ENCODE data around the gene CCDC7.
"Not testable (repeated sequence)": the region's sequence is repeated elsewhere in the genome, so short reads cannot be mapped to it uniquely, and the experiment has no call there.

The CCDC7 gene

DNA sequence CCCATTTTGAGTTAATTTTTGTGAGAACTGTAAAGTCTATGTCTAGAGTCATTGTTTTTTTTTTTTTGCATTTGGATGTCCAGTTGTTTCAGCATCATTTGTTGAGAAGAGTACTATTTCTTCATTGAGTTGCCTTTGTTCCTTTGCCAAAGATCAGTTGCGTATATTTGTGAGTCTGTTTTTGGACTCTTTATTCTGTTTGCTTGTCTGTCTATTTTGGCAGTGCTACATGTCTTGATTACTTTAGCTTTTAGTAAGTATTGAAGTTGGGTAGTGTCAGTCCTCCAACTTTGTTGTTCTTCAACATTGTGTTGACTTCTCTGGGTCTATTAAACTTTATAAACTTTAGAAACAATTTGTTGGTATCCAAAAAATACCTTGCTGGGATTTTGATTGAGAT, 31.6 kb downstream of the CCDC7 start:
- Histone ChIP-seq H2AFZ (ENCODE audit: low read length) (no peak overlapping the region), H3K4me1 (ENCODE audit: insufficient read depth, low read length, poor library complexity, severe bottlenecking) (no peaks in the 10 kb centered on the region), H3K36me3 (ENCODE audit: insufficient read depth, low read length) (peaks cover 15% of the 10 kb centered on the region), H3F3A (ENCODE audit: low read depth) (peaks cover 3% of the 10 kb centered on the region; the same call in 1 of the 2 replicates), H3K4me2 (ENCODE audit: low read depth, low read length, poor library complexity, severe bottlenecking) (no peak overlapping the region), H3K27me3 (ENCODE audit: insufficient read depth, low read length, poor library complexity, severe bottlenecking) (no peaks in the 10 kb centered on the region), H3K9me3 (ENCODE audit: insufficient read depth, low read depth, low read length) (peaks cover 15% of the 10 kb centered on the region; the same call in 1 of the 2 replicates), H3K9me2 (replicated peaks; ENCODE audit: low read depth, low read length) (no peaks in the 10 kb centered on the region), H3K79me2 (ENCODE audit: insufficient read depth, low read length) (no peaks in the 10 kb centered on the region), H3K4me3 (ENCODE audit: low read length, poor library complexity, severe bottlenecking) (no peak overlapping the region), H3K9ac (ENCODE audit: low read depth, low read length, poor library complexity, severe bottlenecking) (no peak overlapping the region), H4K20me1 (ENCODE audit: insufficient read depth, low read length, poor library complexity, severe bottlenecking) (no peaks in the 10 kb centered on the region)
- TF ChIP-seq EZH2phosphoT487 (IDR thresholded peaks at IDR 0.05; ENCODE audit: borderline replicate concordance) (no peak), CTCF (conservative IDR thresholded peaks at IDR 0.05; ENCODE audit: low read length) (no peak)

DNA sequence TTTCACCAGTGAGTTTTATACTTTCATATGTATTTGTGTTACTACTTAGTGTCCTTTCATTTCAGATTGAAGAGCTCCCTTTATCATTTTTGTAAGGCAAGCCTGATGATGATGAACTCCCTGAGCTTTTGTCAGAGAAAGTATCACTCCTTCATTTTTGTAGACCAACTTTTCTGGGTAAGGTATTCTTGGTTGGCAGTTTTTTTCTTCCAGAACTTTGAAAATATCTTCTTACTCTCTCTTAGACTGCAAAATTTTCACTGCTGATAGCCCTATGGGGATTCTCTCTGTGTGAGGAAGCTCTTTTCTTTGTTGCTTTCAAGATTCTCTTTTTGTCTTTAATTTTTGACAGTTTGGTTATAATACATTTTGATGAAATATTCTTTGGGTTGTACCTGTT, 35.7 kb downstream of the CCDC7 start:
- TF ChIP-seq CTCF (conservative IDR thresholded peaks at IDR 0.05; ENCODE audit: low read length) (no peak), EZH2phosphoT487 (IDR thresholded peaks at IDR 0.05; ENCODE audit: borderline replicate concordance) (no peak)
- H3K79me2 ChIP-seq (ENCODE audit: insufficient read depth, low read length), result no peaks in the 10 kb centered on the region
- H3K4me3 ChIP-seq (ENCODE audit: low read length, poor library complexity, severe bottlenecking), result no peak overlapping the region
- no peaks in the 10 kb centered on the region for H3K9me2 ChIP-seq (replicated peaks; ENCODE audit: low read depth, low read length)
- no peak overlapping the region for H2AFZ ChIP-seq (ENCODE audit: low read length)
- no peaks in the 10 kb centered on the region for H4K20me1 ChIP-seq (ENCODE audit: insufficient read depth, low read length, poor library complexity, severe bottlenecking)
- H3K4me1 ChIP-seq (ENCODE audit: insufficient read depth, low read length, poor library complexity, severe bottlenecking), result no peaks in the 10 kb centered on the region
- H3K9me3 ChIP-seq (ENCODE audit: insufficient read depth, low read depth, low read length), result peaks cover 15% of the 10 kb centered on the region; the same call in 1 of the 2 replicates
- no peaks in the 10 kb centered on the region for H3K27me3 ChIP-seq (ENCODE audit: insufficient read depth, low read length, poor library complexity, severe bottlenecking)
- peaks cover 3% of the 10 kb centered on the region; the same call in 1 of the 2 replicates for H3F3A ChIP-seq (ENCODE audit: low read depth)
- no peak overlapping the region for H3K4me2 ChIP-seq (ENCODE audit: low read depth, low read length, poor library complexity, severe bottlenecking)
- peaks cover 8% of the 10 kb centered on the region for H3K36me3 ChIP-seq (ENCODE audit: insufficient read depth, low read length)
- H3K9ac ChIP-seq (ENCODE audit: low read depth, low read length, poor library complexity, severe bottlenecking), result no peak overlapping the region

DNA sequence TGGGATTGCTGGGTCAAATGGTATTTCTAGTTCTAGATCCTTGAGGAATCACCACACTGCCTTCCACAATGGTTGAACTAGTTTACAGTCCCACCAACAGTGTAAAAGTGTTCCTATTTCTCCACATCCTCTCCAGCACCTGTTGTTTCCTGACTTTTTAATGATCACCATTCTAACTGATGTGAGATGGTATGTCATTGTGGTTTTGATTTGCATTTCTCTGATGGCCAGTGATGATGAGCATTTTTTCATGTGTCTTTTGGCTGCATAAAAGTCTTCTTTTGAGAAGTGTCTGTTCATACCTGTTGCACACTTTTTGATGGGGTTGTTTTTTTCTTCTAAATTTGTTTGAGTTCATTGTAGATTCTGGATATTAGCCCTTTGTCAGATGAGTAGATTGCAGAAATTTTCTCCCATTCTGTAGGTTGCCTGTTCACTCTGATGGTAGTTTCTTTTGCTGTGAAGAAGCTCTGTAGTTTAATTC, 37.1 kb downstream of the CCDC7 start:
- H4K20me1 ChIP-seq (ENCODE audit: insufficient read depth, low read length, poor library complexity, severe bottlenecking); H3K9ac ChIP-seq (ENCODE audit: low read depth, low read length, poor library complexity, severe bottlenecking); H3K4me2 ChIP-seq (ENCODE audit: low read depth, low read length, poor library complexity, severe bottlenecking); H3K4me3 ChIP-seq (ENCODE audit: low read length, poor library complexity, severe bottlenecking); H3K79me2 ChIP-seq (ENCODE audit: insufficient read depth, low read length); H3F3A ChIP-seq (ENCODE audit: low read depth); H3K9me2 ChIP-seq (replicated peaks; ENCODE audit: low read depth, low read length); H2AFZ ChIP-seq (ENCODE audit: low read length); H3K36me3 ChIP-seq (ENCODE audit: insufficient read depth, low read length); H3K4me1 ChIP-seq (ENCODE audit: insufficient read depth, low read length, poor library complexity, severe bottlenecking); H3K27me3 ChIP-seq (ENCODE audit: insufficient read depth, low read length, poor library complexity, severe bottlenecking): not testable (repeated sequence)
- peaks cover 15% of the 10 kb centered on the region; the same call in 1 of the 2 replicates for H3K9me3 ChIP-seq (ENCODE audit: insufficient read depth, low read depth, low read length)

- not testable (repeated sequence) for H3K27me3 ChIP-seq (ENCODE audit: insufficient read depth, low read length, poor library complexity, severe bottlenecking); H3K4me1 ChIP-seq (ENCODE audit: insufficient read depth, low read length, poor library complexity, severe bottlenecking); H4K20me1 ChIP-seq (ENCODE audit: insufficient read depth, low read length, poor library complexity, severe bottlenecking); H3K79me2 ChIP-seq (ENCODE audit: insufficient read depth, low read length); H2AFZ ChIP-seq (ENCODE audit: low read length); H3K4me2 ChIP-seq (ENCODE audit: low read depth, low read length, poor library complexity, severe bottlenecking); H3K9me2 ChIP-seq (replicated peaks; ENCODE audit: low read depth, low read length); H3K4me3 ChIP-seq (ENCODE audit: low read length, poor library complexity, severe bottlenecking); H3K9ac ChIP-seq (ENCODE audit: low read depth, low read length, poor library complexity, severe bottlenecking); H3F3A ChIP-seq (ENCODE audit: low read depth); H3K9me3 ChIP-seq (ENCODE audit: insufficient read depth, low read depth, low read length)
- H3K36me3 ChIP-seq (ENCODE audit: insufficient read depth, low read length), result peaks cover 12% of the 10 kb centered on the region; the same call in 1 of the 2 replicates
Measured at GRCh38 chr10:32488038-32488437, 42.1 kb downstream of the CCDC7 start.
